Stimulated activated CD8-positive, alpha-beta memory T cell treated with anti-CD3 and anti-CD28 coated beads, Interleukin-15, amount 100 ng/mL, for 48 hours (primary cell): ENCODE results near the gene FAU.

ENCODE experiments used
- DNase-seq, 2 donors: peaks; one replicate each; pipeline ENCODE4 v3.0.0-alpha.2; 2020; ENCODE audit warnings: low read depth in 2 of 2

Gene FAU

GRCh38 chr11:65135633-65136145 is 13.8 kb upstream of the FAU start:
- DNase-seq, result no peak

GRCh38 chr11:65134952-65135632 is 13.2 kb upstream of the FAU start:
- peak; percentile 70 to 73 for DNase-seq

- DNase-seq, result peak; percentile 84 to 86
These were observed 12.5 kb upstream of the FAU start, which contains the start of gene SYVN1 for GRCh38 chr11:65134240-65134951. TSS of gene SYVN1 (minus strand) at chr11:65134519. CDS start at chr11:65133601, 918 bp downstream.

DNA sequence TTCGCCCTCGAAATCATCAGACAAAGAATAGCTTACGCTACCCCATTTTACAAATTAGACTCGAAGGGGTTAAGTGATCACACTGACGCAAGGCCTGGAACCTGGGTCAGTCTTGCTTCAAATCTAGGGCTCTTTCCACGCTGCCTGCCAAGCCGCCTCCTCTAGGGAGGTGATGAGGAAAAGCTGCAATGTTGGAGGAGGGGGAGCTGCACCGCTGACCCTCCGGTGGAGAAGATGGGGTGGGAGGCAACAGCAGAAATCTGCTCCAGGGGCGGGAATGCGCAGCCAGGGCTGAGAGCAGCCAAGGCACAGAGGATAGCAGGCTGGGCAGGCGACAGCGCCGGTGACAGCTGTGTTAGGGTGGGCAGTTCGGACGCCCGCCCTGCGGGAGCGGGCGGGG is 11.8 kb upstream of the FAU start:
- no peak for DNase-seq

GRCh38 chr11:65132988-65133700 is 11.2 kb upstream of the FAU start:
- DNase-seq, result no peak

DNA sequence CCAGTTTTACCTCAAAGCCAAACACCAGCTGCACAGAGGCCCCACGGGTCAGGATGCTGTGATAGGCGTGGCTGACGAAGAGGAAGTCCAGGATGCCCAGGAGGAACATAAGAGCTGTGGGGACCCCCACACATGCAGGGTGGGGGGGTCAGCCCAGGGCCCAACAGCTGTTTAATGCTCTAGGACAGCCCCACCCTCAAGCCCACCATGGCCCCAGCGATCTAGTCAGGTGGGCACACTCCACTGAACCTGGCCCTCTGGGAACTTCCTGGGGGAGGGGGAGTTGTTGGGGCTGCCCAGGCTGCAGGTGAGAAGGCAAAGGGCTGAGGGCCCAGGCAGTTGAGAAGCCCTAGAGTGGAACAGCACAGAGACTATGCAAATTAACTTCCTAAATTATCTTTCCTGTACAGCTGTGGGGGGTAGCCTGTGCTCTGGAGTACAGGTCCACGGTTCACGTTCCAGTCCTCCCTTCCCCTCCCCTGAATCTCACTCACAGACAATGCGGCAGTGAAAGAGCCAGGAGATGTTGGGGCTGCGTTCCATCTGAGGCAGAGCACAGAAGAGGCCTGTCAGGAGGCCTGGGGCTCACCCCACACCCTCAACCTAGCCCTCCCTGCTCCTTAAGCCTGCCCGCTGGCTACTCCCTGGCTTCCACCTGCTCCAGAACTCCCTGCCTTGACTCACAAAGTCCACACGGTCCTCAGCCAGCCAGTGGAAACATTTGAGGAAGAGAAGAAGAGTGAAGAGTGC is 10.5 kb upstream of the FAU start:
- no peak for DNase-seq

DNA sequence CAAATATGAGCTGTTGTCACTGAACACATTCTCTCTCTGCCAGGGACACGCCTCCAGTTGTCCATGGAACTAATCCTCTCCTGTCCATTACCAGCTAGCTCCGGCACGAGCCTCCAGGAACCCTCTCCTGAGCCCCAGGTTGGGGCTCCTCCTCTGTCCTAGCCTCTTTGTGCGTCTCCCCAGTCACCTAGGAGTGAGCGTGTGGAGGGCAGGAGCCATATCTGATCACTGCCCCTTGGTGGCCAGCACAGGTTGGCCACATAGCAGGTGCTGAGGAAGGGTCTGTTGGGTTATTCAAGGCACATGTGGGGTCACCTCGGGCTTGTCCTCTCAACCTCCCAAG is 9.9 kb upstream of the FAU start:
- no peak for DNase-seq

- DNase-seq, result no peak
These were observed 9.5 kb upstream of the FAU start for GRCh38 chr11:65131417-65131776.

- no peak for DNase-seq
These were observed 8.9 kb upstream of the FAU start for GRCh38 chr11:65130631-65131416.

DNA sequence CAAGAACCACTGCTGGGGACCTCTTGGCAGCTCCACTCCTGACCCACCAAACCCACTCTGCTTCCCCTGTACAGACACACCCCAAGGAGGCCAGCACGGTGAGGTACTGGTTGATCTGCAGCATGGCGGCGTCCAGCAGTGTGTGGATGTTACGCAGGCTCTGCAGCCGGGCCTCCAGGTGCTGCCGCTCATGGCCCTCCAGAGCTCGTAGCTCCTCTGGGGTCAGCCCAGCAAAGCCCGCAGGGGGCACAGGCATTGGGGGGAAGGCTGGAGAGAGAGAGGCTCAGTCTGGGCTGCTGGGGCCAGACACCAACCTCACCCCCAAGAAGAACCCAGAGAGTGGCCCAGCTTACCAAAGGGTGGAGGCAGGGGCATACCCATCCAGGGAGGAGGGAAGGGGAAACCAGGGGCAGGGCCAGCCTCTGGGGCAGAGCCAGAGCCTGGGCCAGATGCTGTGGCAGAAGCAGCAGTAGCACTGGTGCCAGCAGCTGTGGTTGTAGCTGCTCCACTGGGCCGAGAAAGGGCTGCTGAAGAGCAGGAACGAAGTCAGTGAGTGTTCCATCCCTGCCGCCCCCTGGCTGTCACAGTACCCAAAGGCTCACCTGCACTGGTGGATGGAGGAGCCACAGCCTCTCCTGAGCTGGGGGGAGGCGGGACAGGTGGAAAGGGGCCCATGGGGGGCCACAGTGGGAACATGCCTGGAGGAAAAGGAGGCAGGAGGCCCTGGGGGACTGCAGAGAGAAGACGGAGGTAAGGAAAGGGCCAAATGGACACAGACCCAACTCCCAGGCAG is 7.9 kb upstream of the FAU start:
- no peak for DNase-seq

GRCh38 chr11:65128182-65129145 is 6.5 kb upstream of the FAU start:
- DNase-seq, result no peak

DNA sequence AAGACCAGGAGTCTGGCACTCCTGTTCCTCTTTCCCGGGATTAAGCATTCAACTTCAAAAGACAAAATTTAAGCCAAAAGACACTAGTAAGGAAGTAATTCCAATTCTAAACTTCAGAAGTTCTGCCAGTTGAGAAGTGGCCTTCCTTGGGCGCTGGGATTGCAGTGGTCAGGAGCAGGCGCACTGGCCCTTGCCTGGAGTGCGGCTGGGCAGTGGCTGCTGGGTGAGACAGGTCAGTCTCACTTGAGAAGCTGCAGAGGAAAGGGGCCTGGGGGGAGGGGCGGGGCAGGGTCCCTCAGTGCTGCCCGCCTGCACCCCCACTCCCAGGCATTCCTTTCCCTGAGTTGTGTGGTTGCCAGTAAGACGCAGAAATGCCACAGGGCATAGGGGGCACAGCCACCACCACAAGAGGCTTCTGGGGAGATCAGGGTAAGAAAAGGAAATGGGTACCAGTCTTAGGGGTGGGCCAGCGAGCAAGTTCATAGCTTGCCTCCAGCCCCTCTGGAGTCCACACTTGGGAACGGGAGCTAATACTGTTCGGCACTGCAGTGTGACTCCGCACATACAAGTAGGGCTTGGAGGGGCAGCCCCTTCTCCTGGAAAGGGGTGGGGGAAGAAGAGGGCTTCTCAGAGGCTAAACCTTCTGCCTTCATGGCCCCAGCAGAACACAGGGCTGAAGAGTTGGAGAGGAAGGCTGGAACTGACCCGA is 5.7 kb upstream of the FAU start:
- DNase-seq, result no peak

GRCh38 chr11:65126624-65127274 is 4.8 kb upstream of the FAU start:
- no peak for DNase-seq

- no peak for DNase-seq
These were observed 3.5 kb upstream of the FAU start for GRCh38 chr11:65125197-65126056.

GRCh38 chr11:65124480-65125196 is 2.7 kb upstream of the FAU start:
- no peak for DNase-seq

DNA sequence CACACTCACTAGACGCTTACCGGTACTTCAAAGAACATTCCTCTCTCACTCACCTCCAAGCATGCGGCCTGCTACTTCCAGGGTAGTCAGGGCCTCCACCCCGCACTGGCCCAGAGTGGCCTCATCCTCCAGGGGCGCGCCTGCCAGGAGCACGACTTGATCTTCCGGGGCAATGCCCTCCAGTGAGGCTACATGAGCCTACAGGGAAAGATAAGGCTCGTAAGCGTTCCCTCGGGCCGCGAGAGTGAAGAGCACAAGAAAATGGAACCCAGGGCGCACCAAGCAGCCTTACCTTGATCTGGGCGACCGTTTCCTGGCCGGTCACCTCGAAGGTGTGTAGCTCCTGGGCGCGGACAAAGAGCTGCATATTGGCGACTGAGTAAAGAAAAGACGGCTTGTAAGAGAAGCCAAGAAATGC is 478 bp downstream of the FAU start:
- DNase-seq, result no peak
